B cell (primary cell): Measurements from ENCODE around the gene OVOL3. TPM values are rescaled to one million over a fixed set of nuclear protein-coding genes. Genes with fewer than 3 reads are reported as not detected.

Source experiments
- ATAC-seq: fragments of 200-7000 bp; cut with Tn5 transposase; one replicate; pipeline ENCODE4 v1.10.0; 2021; ENCODE audit warnings: low read depth, mild to moderate bottlenecking, moderate number of reproducible peaks, moderate library complexity
- CTCF ChIA-PET: fragments of 350-600 bp; sonication (Branson Sonifier 250); formaldehyde crosslinking; loops from one replicate; lab custom pipeline; 2021; ENCODE audit warnings: antibody characterized with exemption, inconsistent platforms; lab: Charles Lee
- POLR2A ChIA-PET: fragments of 350-600 bp; sonication (Branson Sonifier 250); formaldehyde crosslinking; loops from one replicate; lab custom pipeline; 2021; ENCODE audit warnings: antibody characterized with exemption; lab: Charles Lee
- DNase-seq: peaks from one replicate; pipeline ENCODE4 v3.0.0; 2013
- H2AFZ ChIP-seq: 2 replicates; pipeline ENCODE4 v1.6.1; 2012; ENCODE audit warnings: mild to moderate bottlenecking, low read depth, low read length; ENCODE audit not compliant: insufficient read depth, poor library complexity, severe bottlenecking
- H3K27ac ChIP-seq, 2 donors: 1 replicate in 1 of 2; 2 replicates in 1 of 2; pipeline ENCODE4 v1.5.1; 2012 to 2013; ENCODE audit warnings: low read length in 2 of 2, mild to moderate bottlenecking in 2 of 2, moderate library complexity in 1 of 2
- H3K27me3 ChIP-seq, 4 experiments: fragments of 200-600 bp in 1 of 4; sonication (generic) in 1 of 4; replicated peaks in 1 of 4; 1 replicate in 2 of 4; 2 replicates in 2 of 4; pipeline versions ENCODE4 v1.6.1 to v1.7.0; 2013 to 2016; ENCODE audit warnings: low read length in 3 of 4, mild to moderate bottlenecking in 2 of 4, mixed read lengths in 1 of 4, moderate library complexity in 1 of 4; ENCODE audit not compliant: insufficient read depth in 4 of 4, control insufficient read depth in 3 of 4; ENCODE audit errors: control extremely low read depth in 1 of 4
- H3K36me3 ChIP-seq, 2 experiments: replicated peaks in 1 of 2; 1 replicate in 1 of 2; 2 replicates in 1 of 2; pipeline versions ENCODE4 v1.6.1 to v1.7.1; 2013; ENCODE audit warnings: low read length in 1 of 2; ENCODE audit not compliant: insufficient read depth in 2 of 2, control insufficient read depth in 1 of 2; ENCODE audit errors: control extremely low read depth in 1 of 2, extremely low read depth in 1 of 2
- H3K4me1 ChIP-seq, 2 donors: fragments of 200-600 bp in 1 of 2; sonication (generic) in 1 of 2; 1 replicate in 1 of 2; 2 replicates in 1 of 2; pipeline versions ENCODE4 v1.5.1 to v1.6.1; 2013 to 2017; ENCODE audit warnings: low read length in 2 of 2; ENCODE audit not compliant: control insufficient read depth in 2 of 2, insufficient read depth in 2 of 2
- H3K4me2 ChIP-seq: replicated peaks from 2 replicates; pipeline ENCODE3; 2012; ENCODE audit warnings: mild to moderate bottlenecking, low read depth, low read length; ENCODE audit not compliant: poor library complexity, severe bottlenecking
- H3K4me3 ChIP-seq, 5 experiments: fragments of 200-600 bp in 1 of 5; sonication (generic) in 1 of 5; 1 replicate in 3 of 5; 2 replicates in 2 of 5; pipeline versions ENCODE4 v1.5.1 to v1.7.0; 2011 to 2016; ENCODE audit warnings: low read length in 4 of 5, mild to moderate bottlenecking in 4 of 5, low read depth in 2 of 5, control low read depth in 1 of 5, moderate library complexity in 1 of 5; ENCODE audit not compliant: insufficient read depth in 1 of 5; ENCODE audit errors: control extremely low read depth in 1 of 5, extremely low read depth in 1 of 5
- H3K79me2 ChIP-seq: fragments of 200-600 bp; sonication (generic); one replicate; pipeline ENCODE4 v1.6.0; 2016; ENCODE audit warnings: low read length; ENCODE audit not compliant: control insufficient read depth, insufficient read depth
- H3K9ac ChIP-seq: fragments of 200-600 bp; sonication (generic); 2 replicates; pipeline ENCODE4 v1.6.1; 2017; ENCODE audit warnings: mild to moderate bottlenecking, low read length, moderate library complexity
- H3K9me3 ChIP-seq, 3 donors: one replicate each; pipeline versions ENCODE4 v1.6.1 to v1.7.1; 2013; ENCODE audit warnings: low read length in 2 of 3; ENCODE audit not compliant: control insufficient read depth in 2 of 3, insufficient read depth in 1 of 3; ENCODE audit errors: control extremely low read depth in 1 of 3
- H4K20me1 ChIP-seq: 2 replicates; pipeline ENCODE4 v1.6.0; 2012; ENCODE audit warnings: mild to moderate bottlenecking, low read length; ENCODE audit not compliant: insufficient read depth, control insufficient read depth, poor library complexity, severe bottlenecking
- H3K27ac Mint-ChIP-seq: one replicate; pipeline ENCODE4 v1.8.0; 2021; ENCODE audit warnings: mixed read lengths
- H3K27me3 Mint-ChIP-seq: one replicate; pipeline ENCODE4 v1.8.0; 2021; ENCODE audit warnings: mixed read lengths
- H3K4me1 Mint-ChIP-seq: one replicate; pipeline ENCODE4 v1.8.0; 2021; ENCODE audit warnings: mixed read lengths
- H3K4me3 Mint-ChIP-seq: one replicate; pipeline ENCODE4 v1.8.0; 2021; ENCODE audit warnings: mixed read lengths
- H3K9me3 Mint-ChIP-seq: one replicate; pipeline ENCODE4 v1.8.0; 2022; ENCODE audit warnings: mixed read lengths; ENCODE audit not compliant: insufficient read depth
- EZH2 ChIP-seq: IDR thresholded peaks from 2 replicates; pipeline ENCODE4 v1.6.1; 2012; ENCODE audit warnings: borderline replicate concordance, low read depth, mild to moderate bottlenecking, moderate library complexity, low read length; ENCODE audit not compliant: insufficient read depth, poor library complexity, severe bottlenecking
- WGBS: methylation state at CpG from one replicate; pipeline ENCODE4 v1.1.5; 2013; ENCODE audit warnings: missing lambda C conversion rate; ENCODE audit not compliant: insufficient coverage; 5-methylcytosine and 5-hydroxymethylcytosine counted together
- intact Hi-C: fragments of 100-400 bp; cut with micrococcal nuclease; formaldehyde crosslinking; loops from one replicate; pipeline ENCODE4 v1.10.0; 2022
- polyA plus RNA-seq: library from polyadenylated mRNA; depleted of rRNA; stranded (reverse); fragments of >200 nt; gene quantifications from 2 replicates; pipeline ENCODE4 v1.2.3, GENCODE V29; 2012
- total RNA-seq, 2 donors: library from RNA; stranded (reverse); fragments of 120-200 nt in 1 of 2; gene quantifications; 1 replicate in 1 of 2; 2 replicates in 1 of 2; pipeline versions ENCODE4 v1.2.3 to v1.2.4, GENCODE V29; 2013 to 2022
- TF ChIP-seq, protein P1 (sequence below): fragments of 200-600 bp; IDR thresholded peaks from one replicate; pipeline ENCODE4 v1.8.0; 2022; ENCODE audit warnings: antibody characterized with exemption, mild to moderate bottlenecking

The OVOL3 gene
- total and polyA plus RNA-seq, 2 donors (not counting 1 experiment from before 2014, with no cell fraction given): not detected

DNA sequence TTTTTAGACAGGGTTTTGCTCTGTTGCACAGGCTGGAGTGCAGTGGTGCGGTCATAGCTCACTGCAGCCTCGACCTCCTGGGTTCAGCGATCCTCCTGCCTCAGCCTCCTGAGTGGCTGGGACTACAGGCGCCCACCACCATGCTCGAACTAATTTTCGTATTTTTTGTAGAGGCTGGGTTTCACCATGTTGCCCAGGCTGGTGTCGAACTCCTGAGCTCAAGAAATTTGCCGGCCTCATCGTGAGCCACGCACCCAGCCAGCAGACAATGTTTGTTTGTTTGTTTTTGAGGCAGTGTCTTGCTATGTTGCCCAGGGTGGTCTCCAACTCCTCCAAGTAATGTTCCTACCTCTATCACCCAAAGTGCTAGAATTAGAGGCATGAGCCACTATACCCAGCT is 42.2 kb downstream of the OVOL3 start:
- H3K9ac ChIP-seq: no peak overlapping the region
- H3K4me3 Mint-ChIP-seq: no peak overlapping the region
- DNase-seq (no peak), ATAC-seq (no peak)
- no peak overlapping the region for H3K27ac Mint-ChIP-seq
- H3K9me3 ChIP-seq: no peaks in the 10 kb centered on the region
- no peaks in the 10 kb centered on the region for H3K4me1 Mint-ChIP-seq
- no peak overlapping the region for H3K4me2 ChIP-seq
- TF ChIP-seq, protein P1, sequence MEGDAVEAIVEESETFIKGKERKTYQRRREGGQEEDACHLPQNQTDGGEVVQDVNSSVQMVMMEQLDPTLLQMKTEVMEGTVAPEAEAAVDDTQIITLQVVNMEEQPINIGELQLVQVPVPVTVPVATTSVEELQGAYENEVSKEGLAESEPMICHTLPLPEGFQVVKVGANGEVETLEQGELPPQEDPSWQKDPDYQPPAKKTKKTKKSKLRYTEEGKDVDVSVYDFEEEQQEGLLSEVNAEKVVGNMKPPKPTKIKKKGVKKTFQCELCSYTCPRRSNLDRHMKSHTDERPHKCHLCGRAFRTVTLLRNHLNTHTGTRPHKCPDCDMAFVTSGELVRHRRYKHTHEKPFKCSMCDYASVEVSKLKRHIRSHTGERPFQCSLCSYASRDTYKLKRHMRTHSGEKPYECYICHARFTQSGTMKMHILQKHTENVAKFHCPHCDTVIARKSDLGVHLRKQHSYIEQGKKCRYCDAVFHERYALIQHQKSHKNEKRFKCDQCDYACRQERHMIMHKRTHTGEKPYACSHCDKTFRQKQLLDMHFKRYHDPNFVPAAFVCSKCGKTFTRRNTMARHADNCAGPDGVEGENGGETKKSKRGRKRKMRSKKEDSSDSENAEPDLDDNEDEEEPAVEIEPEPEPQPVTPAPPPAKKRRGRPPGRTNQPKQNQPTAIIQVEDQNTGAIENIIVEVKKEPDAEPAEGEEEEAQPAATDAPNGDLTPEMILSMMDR: no peak
- no peak for TF ChIP-seq EZH2
- ChIA-PET POLR2A (no interaction called here), CTCF (interaction anchor here (0.7 to 2.6 kb wide), 3 partner anchors 13 to 26 kb away, joined by 3 to 15 read pairs (median 5); no protein-coding TSS in a partner anchor)
- no peak overlapping the region for H3K4me3 ChIP-seq
- no peaks in the 10 kb centered on the region for H3K27me3 ChIP-seq
- no peak overlapping the region for H2AFZ ChIP-seq
- no peaks in the 10 kb centered on the region for H4K20me1 ChIP-seq
- H3K4me1 ChIP-seq: no peaks in the 10 kb centered on the region
- intact Hi-C loops: no loop called here
- no peaks in the 10 kb centered on the region for H3K9me3 Mint-ChIP-seq
- peaks cover 1 to 27% of the 10 kb centered on the region in 2 experiments for H3K36me3 ChIP-seq
- no peaks in the 10 kb centered on the region for H3K79me2 ChIP-seq
- no peak overlapping the region for H3K27ac ChIP-seq
- 93% methylated on average over 6 of the region's 10 CpGs for WGBS
- no peaks in the 10 kb centered on the region for H3K27me3 Mint-ChIP-seq

- Histone ChIP-seq H2AFZ (no peak overlapping the region), H3K4me3 (no peak overlapping the region), H4K20me1 (no peaks in the 10 kb centered on the region), H3K27me3 (no peaks in the 10 kb centered on the region), H3K79me2 (no peaks in the 10 kb centered on the region), H3K36me3 (no peaks in the 10 kb centered on the region), H3K9ac (no peak overlapping the region), H3K9me3 (no peaks in the 10 kb centered on the region), H3K4me1 (no peaks in the 10 kb centered on the region), H3K27ac (no peak overlapping the region), H3K4me2 (no peak overlapping the region)
- no peaks in the 10 kb centered on the region for H3K4me1 Mint-ChIP-seq
- H3K27ac Mint-ChIP-seq: no peak overlapping the region
- DNase-seq (no peak), ATAC-seq (no peak)
- WGBS: 98% methylated on average over 6 of the region's 7 CpGs
- H3K4me3 Mint-ChIP-seq: no peak overlapping the region
- intact Hi-C loops: no loop called here
- no peaks in the 10 kb centered on the region for H3K9me3 Mint-ChIP-seq
- ChIA-PET CTCF (no interaction called here), POLR2A (no interaction called here)
- TF ChIP-seq, protein P1: no peak
- no peak for TF ChIP-seq EZH2
- H3K27me3 Mint-ChIP-seq: no peaks in the 10 kb centered on the region
Observed at GRCh38 chr19:36160821-36161596, 50.1 kb downstream of the OVOL3 start.
